ENCODE measurements around the gene IPO5. TPM values are rescaled to one million over a fixed set of nuclear protein-coding genes. Genes with fewer than 3 reads are reported as not detected.
"Not testable (repeated sequence)": the region's sequence is repeated elsewhere in the genome, so short reads cannot be mapped to it uniquely, and the experiment has no call there.

Gene IPO5
- total and polyA plus RNA-seq, 4 donors, result 92.0 to 158 (median 104) TPM

- Histone ChIP-seq H3K4me1 (ENCODE audit: control insufficient read depth, insufficient read depth, low read length) (no peaks in the 10 kb centered on the region), H3K27ac (ENCODE audit: low read depth, low read length) (no peak overlapping the region), H3K36me3 (ENCODE audit: control insufficient read depth, insufficient read depth, low read length) (peaks cover 28% of the 10 kb centered on the region), H3K27me3 (ENCODE audit: control insufficient read depth, insufficient read depth, low read length) (no peaks in the 10 kb centered on the region), H3K4me3 (ENCODE audit: low read depth, low read length) (no peak overlapping the region), H3K9me3 (ENCODE audit: control insufficient read depth, insufficient read depth, low read length) (no peaks in the 10 kb centered on the region)
- WGBS (ENCODE audit: insufficient coverage), result 93% methylated on average over 2 of the region's 3 CpGs
- DNase-seq (ENCODE audit: low read depth in 4 of 6, low spot score in 6 of 6), result no peak
Observed at GRCh38 chr13:97986835-97987234, 33.4 kb downstream of the IPO5 start.

DNA sequence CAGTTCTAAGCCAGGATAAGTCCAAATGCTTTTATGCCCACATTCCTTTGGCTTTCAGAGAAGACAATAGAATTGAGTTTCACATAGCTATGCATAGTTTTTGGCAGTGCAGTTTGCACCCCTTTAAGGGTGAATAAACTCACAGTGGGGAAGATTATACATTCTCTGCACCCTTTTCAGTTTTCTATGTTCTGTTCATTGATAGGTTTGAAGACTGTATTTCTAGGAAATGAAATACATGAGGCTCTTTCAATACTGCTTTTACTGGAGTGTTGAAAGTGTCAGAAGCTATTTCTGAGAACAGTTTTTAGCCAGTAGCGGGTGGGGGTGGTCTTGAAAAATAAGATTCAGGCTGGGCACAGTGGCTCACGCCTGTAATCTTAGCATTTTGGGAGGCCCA, 46.2 kb downstream of the IPO5 start:
- 90% methylated on average over 2 of the region's 2 CpGs for WGBS (ENCODE audit: insufficient coverage)
- H3K27me3 ChIP-seq (ENCODE audit: control insufficient read depth, insufficient read depth, low read length), result no peaks in the 10 kb centered on the region
- no peak overlapping the region for H3K27ac ChIP-seq (ENCODE audit: low read depth, low read length)
- no peaks in the 10 kb centered on the region for H3K4me1 ChIP-seq (ENCODE audit: control insufficient read depth, insufficient read depth, low read length)
- H3K4me3 ChIP-seq (ENCODE audit: low read depth, low read length), result no peak overlapping the region
- no peaks in the 10 kb centered on the region for H3K9me3 ChIP-seq (ENCODE audit: control insufficient read depth, insufficient read depth, low read length)
- no peak for DNase-seq (ENCODE audit: low read depth in 4 of 6, low spot score in 6 of 6)
- H3K36me3 ChIP-seq (ENCODE audit: control insufficient read depth, insufficient read depth, low read length), result peaks cover 55% of the 10 kb centered on the region

GRCh38 chr13:98004107-98004506, 50.6 kb downstream of the IPO5 start:
- Histone ChIP-seq H3K36me3 (ENCODE audit: control insufficient read depth, insufficient read depth, low read length) (peaks cover 50% of the 10 kb centered on the region), H3K27me3 (ENCODE audit: control insufficient read depth, insufficient read depth, low read length) (no peaks in the 10 kb centered on the region), H3K9me3 (ENCODE audit: control insufficient read depth, insufficient read depth, low read length) (no peaks in the 10 kb centered on the region), H3K4me1 (ENCODE audit: control insufficient read depth, insufficient read depth, low read length) (no peaks in the 10 kb centered on the region), H3K27ac (ENCODE audit: low read depth, low read length) (no peak overlapping the region), H3K4me3 (ENCODE audit: low read depth, low read length) (no peak overlapping the region)
- no peak for DNase-seq (ENCODE audit: low read depth in 4 of 6, low spot score in 6 of 6)
- WGBS (ENCODE audit: insufficient coverage), result 96% methylated on average over 3 of the region's 3 CpGs

- H3K27me3 ChIP-seq (ENCODE audit: control insufficient read depth, insufficient read depth, low read length); H3K4me1 ChIP-seq (ENCODE audit: control insufficient read depth, insufficient read depth, low read length); H3K4me3 ChIP-seq (ENCODE audit: low read depth, low read length); H3K27ac ChIP-seq (ENCODE audit: low read depth, low read length); H3K9me3 ChIP-seq (ENCODE audit: control insufficient read depth, insufficient read depth, low read length); DNase-seq (ENCODE audit: low read depth in 4 of 6, low spot score in 6 of 6): not testable (repeated sequence)
- whole genome bisulfite sequencing (ENCODE audit: insufficient coverage), result 80% methylated on average over 1 of the region's 8 CpGs
- peaks cover 48% of the 10 kb centered on the region for H3K36me3 ChIP-seq (ENCODE audit: control insufficient read depth, insufficient read depth, low read length)
Observed at GRCh38 chr13:98004997-98005396, 51.5 kb downstream of the IPO5 start.

- WGBS (ENCODE audit: insufficient coverage), result no CpG with 5 or more reads among the region's 5 CpGs
- H3K27ac ChIP-seq (ENCODE audit: low read depth, low read length), result no peak overlapping the region
- no peaks in the 10 kb centered on the region for H3K9me3 ChIP-seq (ENCODE audit: control insufficient read depth, insufficient read depth, low read length)
- H3K27me3 ChIP-seq (ENCODE audit: control insufficient read depth, insufficient read depth, low read length), result no peaks in the 10 kb centered on the region
- DNase-seq (ENCODE audit: low read depth in 4 of 6, low spot score in 6 of 6), result no peak
- H3K36me3 ChIP-seq (ENCODE audit: control insufficient read depth, insufficient read depth, low read length), result peaks cover 43% of the 10 kb centered on the region
- no peaks in the 10 kb centered on the region for H3K4me1 ChIP-seq (ENCODE audit: control insufficient read depth, insufficient read depth, low read length)
- no peak overlapping the region for H3K4me3 ChIP-seq (ENCODE audit: low read depth, low read length)
Observed at GRCh38 chr13:98007001-98007400, 53.5 kb downstream of the IPO5 start.

GRCh38 chr13:98013241-98013640, 59.8 kb downstream of the IPO5 start:
- no peaks in the 10 kb centered on the region for H3K9me3 ChIP-seq (ENCODE audit: control insufficient read depth, insufficient read depth, low read length)
- no peak overlapping the region for H3K27ac ChIP-seq (ENCODE audit: low read depth, low read length)
- no peaks in the 10 kb centered on the region for H3K4me1 ChIP-seq (ENCODE audit: control insufficient read depth, insufficient read depth, low read length)
- WGBS (ENCODE audit: insufficient coverage), result 96% methylated on average over 6 of the region's 9 CpGs
- no peak overlapping the region for H3K4me3 ChIP-seq (ENCODE audit: low read depth, low read length)
- H3K27me3 ChIP-seq (ENCODE audit: control insufficient read depth, insufficient read depth, low read length), result no peaks in the 10 kb centered on the region
- peaks cover 34% of the 10 kb centered on the region for H3K36me3 ChIP-seq (ENCODE audit: control insufficient read depth, insufficient read depth, low read length)
- no peak for DNase-seq (ENCODE audit: low read depth in 4 of 6, low spot score in 6 of 6)

GRCh38 chr13:98014766-98015165, 61.3 kb downstream of the IPO5 start:
- Histone ChIP-seq H3K27ac (ENCODE audit: low read depth, low read length) (no peak overlapping the region), H3K36me3 (ENCODE audit: control insufficient read depth, insufficient read depth, low read length) (peaks cover 36% of the 10 kb centered on the region), H3K9me3 (ENCODE audit: control insufficient read depth, insufficient read depth, low read length) (no peaks in the 10 kb centered on the region), H3K27me3 (ENCODE audit: control insufficient read depth, insufficient read depth, low read length) (no peaks in the 10 kb centered on the region), H3K4me1 (ENCODE audit: control insufficient read depth, insufficient read depth, low read length) (no peaks in the 10 kb centered on the region), H3K4me3 (ENCODE audit: low read depth, low read length) (no peak overlapping the region)
- DNase-seq (ENCODE audit: low read depth in 4 of 6, low spot score in 6 of 6), result no peak

DNA sequence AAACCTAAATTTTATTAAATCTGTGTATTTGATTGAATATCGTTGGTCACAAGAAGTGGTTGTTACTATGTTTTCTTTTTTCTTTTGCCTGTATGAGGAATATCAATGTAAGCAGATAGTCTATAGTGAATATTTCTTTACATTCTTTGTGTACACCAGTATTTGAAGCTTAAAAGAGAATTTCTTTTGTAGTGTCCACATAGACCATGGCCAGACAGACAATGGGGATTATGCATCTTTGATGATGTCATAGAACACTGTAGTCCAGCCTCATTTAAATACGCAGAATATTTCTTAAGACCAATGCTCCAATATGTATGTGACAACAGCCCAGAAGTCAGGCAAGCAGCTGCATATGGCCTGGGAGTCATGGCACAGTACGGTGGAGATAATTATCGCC, 64.8 kb downstream of the IPO5 start:
- Histone ChIP-seq H3K4me1 (ENCODE audit: control insufficient read depth, insufficient read depth, low read length) (peaks cover 3% of the 10 kb centered on the region), H3K27ac (ENCODE audit: low read depth, low read length) (no peak overlapping the region), H3K27me3 (ENCODE audit: control insufficient read depth, insufficient read depth, low read length) (no peaks in the 10 kb centered on the region), H3K4me3 (ENCODE audit: low read depth, low read length) (no peak overlapping the region), H3K36me3 (ENCODE audit: control insufficient read depth, insufficient read depth, low read length) (peaks cover 21% of the 10 kb centered on the region), H3K9me3 (ENCODE audit: control insufficient read depth, insufficient read depth, low read length) (no peaks in the 10 kb centered on the region)
- DNase-seq (ENCODE audit: low read depth in 4 of 6, low spot score in 6 of 6), result no peak
- WGBS (ENCODE audit: insufficient coverage), result 100% methylated on average over 3 of the region's 4 CpGs

DNA sequence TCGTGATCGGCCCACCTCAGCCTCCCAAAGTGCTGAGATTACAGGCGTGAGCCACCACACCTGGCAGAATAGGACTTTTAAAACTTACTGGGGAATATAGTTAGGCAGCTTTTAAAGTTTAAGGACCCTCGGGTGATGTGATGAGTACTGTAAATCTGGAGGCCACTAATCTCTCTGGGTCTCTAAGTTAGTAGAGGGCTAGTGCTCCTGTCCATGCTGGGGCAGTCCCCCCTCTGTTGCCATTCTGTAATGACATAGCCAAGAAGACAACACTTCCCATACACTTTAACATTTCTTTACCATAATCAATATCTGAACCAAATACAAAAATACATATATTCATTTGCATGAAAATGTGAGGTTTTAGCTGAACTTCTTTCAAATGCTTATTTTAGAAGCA, 65.7 kb downstream of the IPO5 start:
- WGBS (ENCODE audit: insufficient coverage), result 93% methylated on average over 4 of the region's 4 CpGs
- Histone ChIP-seq H3K9me3 (ENCODE audit: control insufficient read depth, insufficient read depth, low read length) (no peaks in the 10 kb centered on the region), H3K4me1 (ENCODE audit: control insufficient read depth, insufficient read depth, low read length) (peaks cover 3% of the 10 kb centered on the region), H3K27me3 (ENCODE audit: control insufficient read depth, insufficient read depth, low read length) (no peaks in the 10 kb centered on the region), H3K27ac (ENCODE audit: low read depth, low read length) (no peak overlapping the region), H3K36me3 (ENCODE audit: control insufficient read depth, insufficient read depth, low read length) (peaks cover 20% of the 10 kb centered on the region), H3K4me3 (ENCODE audit: low read depth, low read length) (no peak overlapping the region)
- no peak for DNase-seq (ENCODE audit: low read depth in 4 of 6, low spot score in 6 of 6)

DNA sequence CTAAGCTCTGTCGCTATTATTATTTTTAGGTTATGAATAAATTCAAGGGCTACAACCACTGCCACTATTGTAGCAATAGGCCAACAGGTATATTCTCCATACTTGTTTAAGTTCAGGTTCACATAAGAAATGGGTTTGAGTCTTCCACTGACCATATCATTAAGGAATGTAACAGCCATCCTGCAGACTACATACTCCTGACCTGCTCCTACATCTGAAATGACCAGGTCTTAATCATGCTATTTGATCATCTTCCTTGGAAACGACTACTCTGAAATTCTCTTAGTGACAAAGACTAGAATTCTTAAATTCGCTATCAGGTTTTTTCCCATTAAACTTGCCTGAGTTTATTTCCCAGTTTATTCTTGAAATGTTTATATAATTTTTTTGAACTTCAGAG, 66.8 kb downstream of the IPO5 start:
- peaks cover 3% of the 10 kb centered on the region for H3K4me1 ChIP-seq (ENCODE audit: control insufficient read depth, insufficient read depth, low read length)
- H3K36me3 ChIP-seq (ENCODE audit: control insufficient read depth, insufficient read depth, low read length), result peaks cover 18% of the 10 kb centered on the region
- DNase-seq (ENCODE audit: low read depth in 4 of 6, low spot score in 6 of 6), result no peak
- no peak overlapping the region for H3K27ac ChIP-seq (ENCODE audit: low read depth, low read length)
- no peaks in the 10 kb centered on the region for H3K27me3 ChIP-seq (ENCODE audit: control insufficient read depth, insufficient read depth, low read length)
- H3K9me3 ChIP-seq (ENCODE audit: control insufficient read depth, insufficient read depth, low read length), result no peaks in the 10 kb centered on the region
- no CpG with 5 or more reads among the region's 3 CpGs for WGBS (ENCODE audit: insufficient coverage)
- no peak overlapping the region for H3K4me3 ChIP-seq (ENCODE audit: low read depth, low read length)

All from spinal cord (tissue), 10 donors.